ENCODE data around the gene GABRG2.

Gene GABRG2

GRCh38 chr5:162193012-162193411, 125.4 kb downstream of the GABRG2 start:
- no peak for DNase-seq

- DNase-seq = no peak
These were observed 128.8 kb downstream of the GABRG2 start for GRCh38 chr5:162196351-162196750.

DNA sequence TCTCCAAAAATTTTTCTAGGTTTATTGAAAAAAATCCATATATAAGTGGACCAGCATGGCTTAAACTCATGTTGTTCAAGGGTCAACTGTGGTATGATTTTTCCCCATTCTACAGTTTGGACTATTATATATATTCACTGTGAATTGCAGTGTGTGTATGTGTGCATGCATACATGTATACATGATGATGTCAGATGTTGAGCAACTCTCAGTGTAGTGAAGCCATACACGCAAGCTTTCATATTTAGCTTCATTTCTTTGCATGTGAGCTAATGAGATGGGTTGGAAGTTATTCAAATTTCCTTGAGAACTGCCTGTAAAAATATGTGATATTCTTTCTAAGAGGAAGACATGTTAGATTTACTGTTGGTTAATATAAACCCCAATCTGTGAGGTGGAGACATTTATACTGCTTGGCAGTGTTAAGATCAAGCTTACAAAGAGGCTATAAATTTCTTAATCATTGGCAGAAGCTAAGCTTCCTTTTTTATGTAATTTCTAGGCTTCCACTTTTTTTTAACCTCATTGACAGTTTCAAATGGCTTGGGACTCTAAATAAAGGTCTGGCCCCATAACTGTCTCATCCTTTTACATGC, 134.8 kb downstream of the GABRG2 start:
- DNase-seq = no peak

All from SHP77 (cell line).